Stomach smooth muscle (tissue), 2 donors: ENCODE data around the gene C3orf52.

Experiments
- H3K27ac ChIP-seq: one replicate; pipeline ENCODE4 v1.7.0; 2013; ENCODE audit warnings: mild to moderate bottlenecking, low read length, inconsistent platforms
- H3K27me3 ChIP-seq, 2 donors: one replicate each; pipeline ENCODE4 v1.7.0; 2013; ENCODE audit warnings: low read length in 2 of 2; ENCODE audit not compliant: insufficient read depth in 2 of 2, control insufficient read depth in 1 of 2
- H3K36me3 ChIP-seq, 2 donors: one replicate each; pipeline ENCODE4 v1.7.0; 2013; ENCODE audit warnings: low read length in 2 of 2; ENCODE audit not compliant: control insufficient read depth in 2 of 2, insufficient read depth in 2 of 2
- H3K4me1 ChIP-seq: one replicate; pipeline ENCODE4 v1.7.0; 2013; ENCODE audit warnings: low read length; ENCODE audit not compliant: control insufficient read depth, insufficient read depth
- H3K4me3 ChIP-seq, 2 donors: one replicate each; pipeline ENCODE4 v1.7.0; 2013; ENCODE audit warnings: low read length in 2 of 2
- H3K9ac ChIP-seq, 2 donors: one replicate each; pipeline ENCODE4 v1.7.0; 2013; ENCODE audit warnings: low read length in 2 of 2, mild to moderate bottlenecking in 1 of 2
- H3K9me3 ChIP-seq, 2 donors: one replicate each; pipeline ENCODE4 v1.7.0; 2013; ENCODE audit warnings: low read length in 2 of 2; ENCODE audit not compliant: control insufficient read depth in 2 of 2
- donor health status: healthy.
- donor health status: Pancreatic carcinoma.

Gene C3orf52

GRCh38 chr3:112086875-112087524 lies 811 bp downstream of the C3orf52 start:
- Histone ChIP-seq H3K9me3 (no peaks in the 10 kb centered on the region), H3K4me3 (peak overlapping the region; percentile 77 to 83), H3K9ac (peak overlapping the region in 1 of 2 donors; percentile 62), H3K4me1 (peaks cover 9% of the 10 kb centered on the region), H3K36me3 (no peaks in the 10 kb centered on the region), H3K27ac (no peak overlapping the region), H3K27me3 (no peaks in the 10 kb centered on the region)

GRCh38 chr3:112087746-112088145 lies 1.6 kb downstream of the C3orf52 start:
- Histone ChIP-seq H3K9ac (no peak overlapping the region), H3K4me1 (peaks cover 9% of the 10 kb centered on the region), H3K27ac (no peak overlapping the region), H3K27me3 (no peaks in the 10 kb centered on the region), H3K4me3 (no peak overlapping the region), H3K36me3 (no peaks in the 10 kb centered on the region), H3K9me3 (no peaks in the 10 kb centered on the region)

DNA sequence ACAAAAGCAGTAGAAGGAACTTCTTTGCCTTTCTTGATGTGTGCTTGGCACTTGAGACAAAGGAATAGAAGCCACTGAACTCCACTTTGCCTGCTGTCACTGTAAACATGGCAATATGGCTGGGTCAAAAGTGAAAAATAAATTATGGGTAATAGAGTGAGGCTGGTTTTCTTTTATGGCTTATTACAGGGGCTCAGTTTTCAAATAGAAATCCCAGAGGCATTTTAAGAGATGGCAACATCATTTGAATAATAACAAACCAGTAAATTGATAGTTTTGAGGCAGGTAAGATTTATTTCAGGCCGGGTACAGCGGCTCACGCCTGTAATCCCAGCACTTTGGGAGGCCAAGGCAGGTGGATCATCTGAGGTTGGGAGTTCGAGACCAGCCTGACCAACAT lies 2.8 kb downstream of the C3orf52 start:
- Histone ChIP-seq H3K4me3 (no peak overlapping the region), H3K9ac (no peak overlapping the region), H3K36me3 (no peaks in the 10 kb centered on the region), H3K4me1 (peaks cover 9% of the 10 kb centered on the region), H3K27me3 (no peaks in the 10 kb centered on the region), H3K27ac (no peak overlapping the region), H3K9me3 (no peaks in the 10 kb centered on the region)

- H3K27ac ChIP-seq, result no peak overlapping the region
- H3K4me1 ChIP-seq, result peaks cover 9% of the 10 kb centered on the region
- no peak overlapping the region for H3K9ac ChIP-seq
- H3K27me3 ChIP-seq, result no peaks in the 10 kb centered on the region
- no peaks in the 10 kb centered on the region for H3K36me3 ChIP-seq
- H3K9me3 ChIP-seq, result no peaks in the 10 kb centered on the region
- no peak overlapping the region for H3K4me3 ChIP-seq
Measured at GRCh38 chr3:112089956-112090886, 4.0 kb downstream of the C3orf52 start.

DNA sequence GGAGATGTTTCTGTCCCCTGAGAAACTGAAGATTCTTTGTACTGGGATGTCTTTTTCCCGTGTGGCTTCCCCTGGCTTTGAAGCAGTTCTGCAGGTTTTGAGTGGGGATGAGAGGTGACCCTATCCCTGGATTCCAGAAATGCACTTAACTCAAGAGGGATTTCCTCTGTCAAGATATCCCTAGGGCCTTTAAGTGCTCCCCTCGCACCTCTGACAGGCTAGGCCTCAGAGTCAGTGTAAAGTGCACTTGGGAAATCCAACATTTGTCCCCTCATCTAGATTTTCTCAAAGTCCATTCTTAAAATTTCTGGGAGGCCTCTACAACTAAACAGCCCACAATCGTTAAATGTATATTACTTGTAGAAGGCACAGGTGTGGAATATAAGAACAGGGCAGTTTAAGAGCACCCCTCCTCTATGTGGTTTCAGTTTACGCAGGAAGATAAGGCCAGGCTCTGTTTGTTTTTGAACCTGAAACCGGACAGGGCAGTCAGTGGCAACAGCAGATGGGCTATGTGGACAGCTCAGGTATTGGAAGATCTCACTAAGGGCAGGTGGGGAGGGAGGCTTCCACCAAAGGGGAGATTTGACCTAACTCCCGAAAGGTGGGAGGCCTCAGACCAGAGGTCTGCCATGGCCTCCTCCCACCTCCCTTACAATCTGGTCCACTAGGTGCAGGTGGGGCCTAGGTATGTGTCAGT lies 4.8 kb downstream of the C3orf52 start:
- H3K27me3 ChIP-seq, result no peaks in the 10 kb centered on the region
- no peak overlapping the region for H3K9ac ChIP-seq
- peaks cover 4% of the 10 kb centered on the region for H3K4me1 ChIP-seq
- H3K27ac ChIP-seq, result no peak overlapping the region
- no peaks in the 10 kb centered on the region for H3K36me3 ChIP-seq
- no peaks in the 10 kb centered on the region for H3K9me3 ChIP-seq
- no peak overlapping the region for H3K4me3 ChIP-seq

- Histone ChIP-seq H3K9ac (no peak overlapping the region), H3K27me3 (no peaks in the 10 kb centered on the region), H3K4me1 (no peaks in the 10 kb centered on the region), H3K4me3 (no peak overlapping the region), H3K36me3 (no peaks in the 10 kb centered on the region), H3K9me3 (no peaks in the 10 kb centered on the region), H3K27ac (no peak overlapping the region)
Measured at GRCh38 chr3:112092496-112093179, 6.4 kb downstream of the C3orf52 start.

DNA sequence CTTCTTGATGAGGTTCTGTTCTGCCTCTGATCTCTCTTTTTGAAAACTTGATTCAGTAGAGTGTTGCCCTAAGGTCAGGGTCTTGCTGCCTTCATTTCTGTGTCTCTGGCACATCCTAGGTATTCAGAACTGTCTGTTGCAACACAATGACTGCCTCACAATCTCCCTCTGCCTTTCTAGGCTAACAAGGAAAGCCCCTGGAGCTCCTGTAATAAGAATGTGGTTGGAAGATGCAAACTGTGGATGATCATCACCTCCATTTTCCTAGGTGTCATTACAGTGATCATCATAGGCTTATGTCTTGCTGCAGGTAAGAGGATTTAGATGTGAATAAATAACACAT lies 7.0 kb downstream of the C3orf52 start:
- Histone ChIP-seq H3K27me3 (no peaks in the 10 kb centered on the region), H3K4me3 (no peak overlapping the region), H3K4me1 (no peaks in the 10 kb centered on the region), H3K27ac (no peak overlapping the region), H3K36me3 (no peaks in the 10 kb centered on the region), H3K9me3 (no peaks in the 10 kb centered on the region), H3K9ac (no peak overlapping the region)

DNA sequence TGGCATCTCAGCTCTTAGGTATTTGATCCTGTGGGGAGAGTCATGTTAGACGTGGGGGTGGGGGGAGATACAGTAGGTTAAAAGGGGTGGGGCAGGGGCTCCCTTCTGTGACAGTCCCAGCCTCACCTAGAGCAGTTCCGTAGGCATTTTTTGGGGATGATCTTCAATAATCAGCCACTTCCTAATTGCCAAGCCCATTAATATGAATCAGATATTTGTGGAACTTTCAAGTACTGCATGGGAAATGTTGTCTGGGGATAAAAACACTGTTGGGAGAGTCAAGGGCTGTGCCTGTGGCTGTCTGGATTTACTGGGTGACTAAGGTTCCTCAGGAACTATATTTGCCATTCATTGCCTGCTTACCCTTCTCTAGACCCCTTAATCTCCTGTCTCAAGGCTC lies 9.5 kb downstream of the C3orf52 start:
- Histone ChIP-seq H3K9ac (no peak overlapping the region), H3K36me3 (no peaks in the 10 kb centered on the region), H3K4me1 (no peaks in the 10 kb centered on the region), H3K27ac (no peak overlapping the region), H3K4me3 (no peak overlapping the region), H3K27me3 (no peaks in the 10 kb centered on the region), H3K9me3 (no peaks in the 10 kb centered on the region)

DNA sequence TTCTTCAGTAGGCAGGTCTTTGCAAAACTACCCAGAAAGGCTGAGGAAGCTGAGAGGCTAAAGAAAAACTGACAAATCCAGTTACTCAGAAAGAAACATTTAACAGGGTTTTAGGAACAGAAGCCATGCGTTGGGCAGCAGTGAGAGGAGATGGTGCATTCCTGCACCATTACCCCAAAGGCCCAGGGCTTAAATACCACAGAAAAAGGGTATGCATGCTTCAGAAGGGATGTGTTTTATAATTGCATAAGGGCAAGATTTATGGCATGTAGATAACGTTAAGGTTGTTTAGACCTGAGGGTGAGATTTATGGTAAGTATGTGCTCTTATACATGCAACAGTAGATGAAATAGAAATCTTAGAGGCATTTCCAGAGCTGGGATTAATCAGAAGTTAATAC lies 10.0 kb downstream of the C3orf52 start:
- no peaks in the 10 kb centered on the region for H3K27me3 ChIP-seq
- no peak overlapping the region for H3K4me3 ChIP-seq
- H3K4me1 ChIP-seq, result no peaks in the 10 kb centered on the region
- no peak overlapping the region for H3K27ac ChIP-seq
- H3K9ac ChIP-seq, result no peak overlapping the region
- no peaks in the 10 kb centered on the region for H3K36me3 ChIP-seq
- H3K9me3 ChIP-seq, result no peaks in the 10 kb centered on the region

GRCh38 chr3:112097378-112097777 lies 11.2 kb downstream of the C3orf52 start:
- Histone ChIP-seq H3K9me3 (no peaks in the 10 kb centered on the region), H3K27ac (no peak overlapping the region), H3K9ac (no peak overlapping the region), H3K36me3 (no peaks in the 10 kb centered on the region), H3K4me1 (no peaks in the 10 kb centered on the region), H3K27me3 (no peaks in the 10 kb centered on the region), H3K4me3 (no peak overlapping the region)
